Ureter (tissue), 1 donor: ENCODE measurements around the gene WWOX. TPM values are rescaled to one million over a fixed set of nuclear protein-coding genes. Genes with fewer than 3 reads are reported as not detected.

Source experiments
- DNase-seq: peaks from one replicate; pipeline ENCODE4 v3.0.0-alpha.2; 2020; ENCODE audit warnings: low spot score
- total RNA-seq: library from RNA; stranded (reverse); gene quantifications from one replicate; pipeline ENCODE4 v1.2.4, GENCODE V29; 2023
- donor health status: DM: yes; HTN: yes; CAD: no.

Gene WWOX
- total RNA-seq, 1 donor from 2014 or later, result 23.5 TPM

DNA sequence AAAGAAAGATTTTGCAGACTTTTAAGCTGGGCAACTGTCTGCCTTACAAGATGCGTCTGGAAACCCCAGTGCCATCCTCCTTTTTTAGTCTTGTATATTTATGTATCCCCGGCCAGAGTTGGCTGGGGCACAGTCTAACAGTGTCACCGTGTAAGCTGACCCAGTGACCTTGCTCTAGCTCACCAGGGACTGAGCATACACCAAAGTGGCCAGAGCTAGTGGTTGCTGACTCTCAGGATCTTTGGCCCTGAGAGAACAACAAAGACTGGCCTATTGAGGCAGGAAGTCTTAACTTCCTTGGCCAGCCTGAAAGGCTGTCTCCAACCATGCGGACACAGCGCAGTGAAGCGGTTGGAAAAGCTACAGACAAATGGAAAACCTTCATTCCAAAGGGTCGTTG, 745.2 kb downstream of the WWOX start:
- no peak for DNase-seq

DNA sequence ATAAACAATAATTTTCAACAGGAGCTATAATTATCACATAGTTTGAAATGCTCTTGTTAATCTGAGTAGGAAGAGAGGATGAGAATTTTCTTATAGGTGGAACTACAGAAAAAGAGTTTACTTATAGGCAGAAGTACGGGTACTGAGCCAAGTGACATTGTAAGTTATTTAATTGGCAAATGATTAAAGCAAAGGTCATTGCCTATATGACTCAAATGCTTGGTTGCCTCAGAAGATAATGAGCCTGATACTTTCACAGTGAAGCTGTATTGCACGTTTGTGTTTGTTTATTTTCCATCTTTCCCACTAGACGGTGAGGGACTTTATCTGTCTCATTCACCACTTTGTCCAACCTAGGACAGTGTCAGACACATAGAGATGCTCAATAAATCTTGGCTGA, 751.8 kb downstream of the WWOX start:
- no peak for DNase-seq

DNA sequence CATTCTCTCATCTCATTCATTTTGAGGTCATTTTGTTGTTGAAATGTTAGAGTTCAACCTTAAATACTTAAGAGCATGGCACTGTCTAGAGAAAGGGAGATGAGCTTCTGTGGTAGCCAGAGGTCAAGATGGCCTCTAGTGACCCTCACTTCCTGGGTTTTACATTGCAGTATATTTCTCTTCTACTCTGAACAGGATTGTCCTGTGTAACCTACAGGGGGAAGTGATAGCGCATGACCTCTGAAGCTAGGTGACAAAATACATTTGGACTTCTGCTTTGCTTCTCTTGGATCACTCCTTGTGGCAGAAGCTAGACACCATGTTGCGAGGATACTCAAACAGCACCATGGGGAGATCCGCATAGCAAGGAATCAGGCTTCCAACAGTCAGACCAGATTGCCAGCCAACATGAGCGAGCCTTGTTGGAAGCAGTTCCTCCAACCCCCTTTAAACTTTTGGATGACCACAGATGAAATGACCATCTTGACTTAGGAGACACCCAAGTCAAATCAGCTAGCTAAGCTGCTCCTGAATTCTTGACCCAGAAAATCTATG, 752.7 kb downstream of the WWOX start:
- DNase-seq, result no peak

DNA sequence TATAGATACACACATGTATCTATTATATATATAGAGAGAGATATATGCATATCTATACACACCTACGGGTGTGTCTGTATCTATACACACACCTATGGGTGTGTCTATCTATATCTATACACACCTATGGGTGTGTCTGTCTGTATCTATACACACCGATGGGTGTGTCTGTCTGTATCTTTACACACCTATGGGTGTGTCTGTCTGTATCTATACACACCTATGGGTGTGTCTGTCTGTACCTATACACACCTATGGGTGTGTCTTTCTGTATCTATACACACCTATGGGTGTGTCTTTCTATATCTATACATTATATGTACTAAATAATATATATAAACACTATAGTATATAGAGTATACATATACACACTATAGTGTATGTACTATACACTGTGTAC, 762.6 kb downstream of the WWOX start:
- DNase-seq, result no peak

DNA sequence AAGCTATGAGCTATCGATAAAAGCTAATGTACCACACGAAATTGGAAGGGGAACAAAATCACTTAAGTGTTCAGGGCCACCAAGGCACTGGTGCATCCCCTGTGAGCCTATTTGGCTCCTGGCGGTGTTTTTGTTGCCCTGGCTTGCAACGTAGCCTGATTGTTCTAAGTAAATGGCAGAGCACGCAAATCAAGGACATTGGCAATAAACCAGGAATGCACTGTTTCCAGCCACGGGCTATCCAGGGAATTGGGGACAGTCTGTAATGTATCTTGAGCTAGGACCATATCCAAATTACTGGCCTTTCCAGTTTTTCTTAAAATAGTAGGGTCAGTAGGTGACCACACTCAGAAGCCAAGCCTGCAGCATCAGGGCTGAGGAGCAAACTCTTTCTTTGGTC, 767.1 kb downstream of the WWOX start:
- no peak for DNase-seq

DNA sequence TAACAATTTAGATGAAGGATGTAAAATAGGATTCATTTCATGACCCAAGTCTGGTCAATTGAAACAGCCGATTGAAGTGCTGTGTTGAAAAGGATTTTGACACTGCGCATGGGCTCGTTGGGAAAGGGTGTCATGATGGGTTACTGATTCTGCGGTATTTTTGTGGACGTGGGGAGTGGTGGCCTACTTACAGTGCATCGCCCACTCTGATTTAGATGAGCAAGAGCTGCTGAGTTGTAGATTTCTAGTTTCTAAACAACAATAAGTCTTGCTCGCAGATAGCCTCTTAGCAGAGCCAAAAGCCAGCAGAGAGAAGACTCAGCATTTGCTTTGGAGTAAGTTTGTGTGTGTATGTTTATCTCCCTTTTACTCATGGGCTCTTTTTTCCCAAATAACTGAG, 770.0 kb downstream of the WWOX start:
- DNase-seq, result no peak

DNA sequence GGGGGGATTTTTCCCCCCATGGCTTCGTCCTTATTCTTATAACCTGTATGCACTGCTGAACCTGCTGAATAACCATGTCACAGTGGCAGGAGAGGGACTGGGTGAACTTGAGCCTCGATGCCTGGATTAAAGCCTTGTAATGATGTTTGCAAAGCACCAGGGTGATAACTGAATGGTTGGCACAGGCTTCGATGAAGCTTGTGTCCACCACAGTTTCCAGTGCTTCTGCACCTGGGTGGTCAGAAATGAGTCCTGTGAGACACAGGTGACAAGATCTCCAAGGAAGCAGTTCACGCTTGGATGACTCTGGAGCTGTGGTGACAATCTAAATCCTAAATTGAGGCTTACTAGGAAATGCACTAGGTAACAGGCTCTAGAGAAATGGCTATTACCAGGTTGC, 771.8 kb downstream of the WWOX start:
- no peak for DNase-seq

DNA sequence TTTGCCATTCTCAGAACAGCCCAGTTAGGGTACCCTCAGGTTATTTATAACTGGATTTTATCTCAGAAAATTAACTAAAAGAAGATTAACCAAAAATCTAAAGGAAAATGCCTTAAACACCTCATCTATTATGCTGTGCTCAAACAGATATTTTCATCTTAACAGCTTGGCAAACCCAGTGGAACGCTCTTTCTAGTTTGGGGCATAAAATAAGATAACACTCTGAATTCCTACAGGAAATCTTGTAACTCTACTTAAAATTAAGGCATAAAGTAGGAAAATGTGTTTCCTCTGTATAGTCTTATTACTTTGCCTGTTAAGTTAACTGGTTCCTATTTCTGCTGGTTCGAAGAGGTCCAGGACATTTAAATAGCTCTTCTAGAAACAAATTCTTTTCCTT, 777.2 kb downstream of the WWOX start:
- DNase-seq, result no peak

DNA sequence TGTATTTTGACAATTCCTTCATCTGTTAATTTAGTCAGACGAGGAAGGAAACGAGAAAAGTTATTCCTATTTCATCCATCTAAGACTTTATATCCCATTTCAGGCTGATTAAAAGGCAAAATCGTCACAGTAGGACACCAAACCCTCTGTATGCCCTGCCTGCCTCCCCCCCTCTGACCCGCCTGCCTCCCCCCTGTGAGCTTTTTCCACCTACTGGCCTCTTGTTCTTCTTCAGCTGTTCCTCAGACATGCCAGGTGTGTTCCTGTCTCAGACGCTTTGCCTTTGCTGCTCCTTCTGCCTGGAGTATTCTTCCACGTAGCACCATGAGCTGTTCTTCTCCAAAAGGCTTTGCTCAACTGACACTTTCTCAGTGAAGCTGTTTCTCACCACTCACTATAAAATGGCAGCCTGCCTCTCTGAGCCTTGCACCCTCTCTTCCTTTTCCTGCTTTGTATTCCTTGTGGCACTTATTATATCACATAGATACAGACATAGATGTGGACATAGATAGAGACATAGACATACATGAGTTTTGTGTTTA, 777.7 kb downstream of the WWOX start:
- no peak for DNase-seq

DNA sequence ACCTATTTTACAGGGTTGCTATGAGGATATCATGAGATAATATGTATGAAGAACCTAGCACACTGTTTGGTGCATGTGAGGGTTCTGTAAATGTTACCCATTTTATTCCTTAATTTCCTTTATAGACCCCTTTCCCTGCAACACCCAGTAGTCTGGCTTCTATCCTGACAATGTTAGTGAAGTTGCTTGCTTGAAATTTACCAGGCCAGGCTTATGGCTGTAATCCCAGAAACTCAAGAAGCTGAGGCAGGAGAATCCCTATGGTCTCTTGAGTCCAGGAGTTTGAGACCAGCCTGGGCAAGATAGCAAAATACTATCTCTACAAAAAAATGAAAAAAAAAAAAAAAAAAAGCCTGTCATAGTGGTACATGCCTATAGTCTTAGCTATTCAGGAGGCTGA, 779.1 kb downstream of the WWOX start:
- DNase-seq, result no peak

DNA sequence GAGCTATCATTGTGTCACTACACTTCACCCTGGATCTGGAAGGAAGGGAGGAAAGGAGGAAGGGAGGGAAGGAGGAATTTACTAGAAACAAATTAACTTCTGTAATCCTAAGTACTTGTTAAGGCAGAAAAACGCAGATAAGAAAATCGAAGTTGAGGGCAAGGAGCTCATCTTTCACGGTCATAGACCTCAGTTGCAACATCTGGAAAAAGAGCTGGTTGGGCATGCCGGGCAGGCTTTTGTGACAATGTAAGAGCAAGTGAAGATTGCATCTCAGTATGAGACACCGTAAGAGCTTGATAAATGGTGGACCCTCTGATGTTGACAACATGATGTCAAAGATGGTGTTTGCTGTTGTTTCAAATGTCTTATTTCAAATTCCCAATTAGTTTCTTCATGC, 779.6 kb downstream of the WWOX start:
- DNase-seq, result no peak

DNA sequence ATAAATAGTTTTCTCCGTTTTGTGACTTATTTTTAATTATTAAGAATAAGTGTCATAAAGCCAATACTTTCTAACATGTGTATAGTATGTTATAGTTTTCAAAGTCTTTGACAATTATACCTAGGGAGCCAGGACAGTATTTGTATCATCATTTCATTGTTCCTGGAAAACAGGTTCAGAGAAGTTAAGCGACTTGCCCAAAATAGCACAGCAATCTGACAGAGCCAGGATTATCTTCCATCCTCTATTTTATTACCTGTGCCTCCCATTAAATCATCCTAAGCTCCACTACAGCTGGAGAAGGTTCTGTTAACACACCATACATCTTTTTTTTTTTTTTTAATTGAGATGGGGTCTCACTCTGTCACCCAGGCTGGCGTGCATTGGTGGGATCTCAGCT, 782.7 kb downstream of the WWOX start:
- DNase-seq, result no peak

DNA sequence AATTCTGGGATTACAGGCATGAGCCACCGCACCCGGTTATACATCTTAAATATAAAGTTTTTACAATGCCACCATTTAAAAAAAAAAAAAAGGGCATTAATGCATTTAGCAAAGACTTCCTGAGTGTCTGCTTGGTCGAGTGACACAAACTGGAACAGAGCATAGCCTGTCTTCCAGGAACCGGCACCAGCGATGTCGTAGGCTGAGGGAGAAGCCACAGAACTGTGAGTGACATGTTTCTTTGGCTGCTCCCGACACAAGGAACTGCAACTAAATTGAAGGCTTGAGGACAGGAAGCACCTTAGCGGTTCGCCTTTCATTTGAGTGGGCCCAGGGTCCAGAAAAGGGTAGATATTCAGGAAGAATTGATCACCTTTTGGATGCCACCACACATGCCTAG, 783.3 kb downstream of the WWOX start:
- DNase-seq, result no peak

DNA sequence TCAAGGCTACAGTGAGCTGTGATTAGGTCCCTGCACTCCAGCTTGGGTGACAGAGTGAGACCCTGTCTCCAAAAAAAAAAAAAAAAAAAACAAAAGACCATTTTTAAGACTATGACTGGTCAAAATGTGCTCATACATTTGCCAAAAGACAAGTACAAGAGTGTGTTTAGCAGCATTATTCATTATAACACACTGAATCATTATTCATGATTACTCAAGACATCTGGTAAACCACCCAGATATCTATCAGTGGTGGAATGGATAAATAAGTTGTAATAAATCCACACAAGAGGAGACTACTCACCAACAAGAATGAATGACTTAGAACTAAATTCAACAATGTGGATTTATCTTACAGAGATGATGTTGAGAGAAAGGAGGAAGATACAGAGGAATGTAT, 784.8 kb downstream of the WWOX start:
- DNase-seq, result no peak

DNA sequence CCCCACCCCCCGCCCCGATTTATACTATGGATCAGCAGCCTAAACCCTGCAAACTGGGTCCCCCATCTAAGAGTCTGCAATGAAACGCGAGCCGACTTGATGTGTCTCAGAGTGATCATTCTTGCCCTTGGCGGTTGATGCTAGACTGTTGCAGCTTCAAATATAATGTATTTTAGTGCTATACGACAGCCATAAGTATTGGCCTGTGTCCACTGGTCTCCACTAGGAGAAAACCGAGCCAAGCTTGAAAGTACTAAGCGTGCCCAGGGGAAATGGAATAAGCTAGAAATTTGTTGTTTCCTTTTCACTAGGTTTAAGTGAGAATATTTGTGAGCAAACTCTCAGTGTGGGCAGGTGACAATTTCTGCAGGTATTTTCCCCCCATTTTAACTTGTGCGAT, 789.9 kb downstream of the WWOX start:
- no peak for DNase-seq

DNA sequence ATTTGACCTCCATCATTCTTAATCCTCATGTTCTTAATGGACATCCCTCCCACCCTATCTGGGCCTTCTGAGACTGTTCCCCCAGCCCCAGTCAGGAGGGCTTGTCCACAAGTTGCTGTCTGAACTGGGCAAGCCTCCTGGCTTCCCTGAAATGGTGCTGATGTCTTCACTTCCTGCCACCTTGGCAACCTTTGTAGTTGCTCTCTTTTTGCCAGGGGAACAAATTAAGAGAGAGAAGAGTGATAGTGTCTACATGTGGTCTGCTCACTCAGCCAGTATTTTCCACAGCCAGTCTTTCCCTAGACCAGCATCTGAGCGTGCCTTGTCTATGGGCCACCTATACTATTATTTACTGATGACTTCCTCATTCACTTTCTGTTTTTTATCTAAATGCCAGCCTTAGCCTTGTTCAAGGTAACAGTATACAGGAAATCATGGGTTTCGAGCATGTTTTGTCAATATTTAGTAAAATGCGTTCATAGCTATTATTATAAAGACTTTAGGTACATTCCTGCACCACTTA, 791.0 kb downstream of the WWOX start:
- DNase-seq, result no peak

DNA sequence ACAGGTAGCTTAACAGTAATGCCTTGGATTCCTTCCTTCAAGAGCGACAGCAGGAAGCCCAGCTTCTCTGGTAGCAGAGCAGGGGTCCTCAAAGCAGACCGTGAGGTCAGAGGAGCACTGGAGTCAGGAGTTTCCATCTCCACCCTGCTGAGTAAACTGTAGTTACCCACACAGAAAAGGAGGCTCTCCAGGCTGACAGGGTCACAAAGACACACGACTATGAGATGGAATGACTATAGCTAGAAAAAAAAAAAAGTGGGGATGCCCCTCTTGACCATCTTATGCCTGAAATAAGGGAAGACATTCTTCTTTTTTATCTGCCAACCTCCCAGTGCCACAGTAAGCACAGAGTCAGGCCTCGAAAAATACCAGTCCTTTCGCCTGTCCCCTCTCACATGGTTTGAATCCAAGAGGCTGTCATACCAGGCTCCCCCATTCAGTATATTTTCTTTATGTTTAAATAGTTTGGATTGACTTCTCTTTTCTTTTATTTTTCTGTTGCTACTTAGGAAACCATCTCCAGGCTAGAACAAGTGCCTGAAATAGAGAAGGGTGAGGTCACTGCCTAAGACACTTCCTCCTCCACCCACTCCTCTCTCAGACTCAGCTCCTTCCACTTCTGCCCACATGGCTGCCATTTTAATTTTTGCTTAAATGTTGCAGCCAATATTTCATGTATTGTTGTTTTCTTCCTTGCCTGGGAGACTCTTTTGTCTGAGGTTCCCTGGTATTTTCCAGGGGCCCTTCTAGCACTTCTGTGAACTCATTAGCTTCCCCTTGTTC, 793.7 kb downstream of the WWOX start:
- no peak for DNase-seq

DNA sequence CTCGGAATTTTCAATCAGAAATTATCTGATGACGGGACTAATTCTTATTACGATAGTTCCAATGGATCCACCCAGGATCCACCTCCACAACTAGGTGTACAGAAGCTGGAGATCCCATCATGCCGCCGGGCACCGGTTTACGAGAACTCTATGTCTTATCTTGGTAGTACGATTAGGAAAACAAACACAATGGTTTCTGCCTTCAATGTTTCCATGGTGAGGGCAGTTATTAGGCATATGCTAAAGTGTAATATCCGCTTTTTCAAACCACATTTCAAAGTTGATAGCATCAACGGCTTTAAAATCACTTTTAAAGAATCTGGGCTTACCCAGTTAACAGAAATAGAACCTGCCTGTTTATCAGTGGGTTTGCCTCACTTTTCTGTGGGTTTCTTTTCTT, 795.4 kb downstream of the WWOX start:
- no peak for DNase-seq

DNA sequence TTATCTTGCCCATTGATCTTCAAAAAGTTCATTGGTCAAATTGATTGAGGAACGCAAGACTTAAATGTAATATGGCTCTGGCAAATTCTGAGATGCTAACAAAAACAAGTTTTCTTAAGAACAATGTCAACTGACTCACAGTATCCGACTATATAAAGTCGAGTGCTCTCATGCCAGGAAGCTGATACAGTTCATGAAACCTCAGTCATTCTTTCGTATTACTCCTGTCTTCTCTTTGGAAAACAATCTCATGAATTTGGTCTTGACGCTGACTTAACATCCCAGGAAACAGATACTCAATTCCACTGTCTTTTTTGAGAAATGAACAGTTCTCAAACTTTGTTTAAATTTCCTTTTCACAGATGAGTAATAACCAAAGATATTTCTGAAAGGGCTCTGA, 796.2 kb downstream of the WWOX start:
- DNase-seq, result no peak

DNA sequence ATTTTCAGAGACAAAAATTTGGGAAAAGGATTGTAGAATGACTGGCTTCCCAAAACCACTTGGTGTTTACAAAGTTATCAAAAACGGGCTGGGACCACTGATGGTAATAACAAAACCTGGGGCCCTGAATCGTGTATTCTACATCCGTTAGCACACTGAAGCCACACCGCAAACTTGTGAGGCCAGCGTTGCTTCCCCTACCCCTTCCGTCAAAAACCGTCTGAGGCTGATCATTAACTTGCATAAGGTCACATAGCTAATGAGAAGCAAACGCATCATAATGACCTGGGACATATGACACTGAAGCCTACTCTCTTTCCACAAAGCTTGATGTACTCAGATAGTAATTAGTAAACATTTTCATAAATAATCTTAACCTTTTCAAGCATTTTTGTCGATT, 796.8 kb downstream of the WWOX start:
- DNase-seq, result no peak

DNA sequence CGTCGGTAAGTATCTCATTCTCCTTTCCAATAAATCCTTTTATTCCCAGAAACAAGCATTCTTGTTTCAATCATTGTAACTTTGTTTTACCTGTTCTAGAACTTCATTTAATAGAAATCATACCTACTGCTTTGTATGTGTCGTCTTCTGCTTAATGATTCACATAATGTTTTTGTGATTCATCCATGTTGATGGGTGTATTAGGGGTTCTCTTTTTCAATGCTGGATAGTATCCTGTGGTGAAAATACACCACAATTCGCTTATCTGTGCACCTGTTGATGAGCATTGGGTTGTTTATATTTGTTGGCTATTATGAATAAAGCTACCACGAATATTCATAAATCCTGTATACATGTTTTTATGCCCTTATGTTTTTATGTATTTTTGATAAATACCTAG, 797.8 kb downstream of the WWOX start:
- no peak for DNase-seq

DNA sequence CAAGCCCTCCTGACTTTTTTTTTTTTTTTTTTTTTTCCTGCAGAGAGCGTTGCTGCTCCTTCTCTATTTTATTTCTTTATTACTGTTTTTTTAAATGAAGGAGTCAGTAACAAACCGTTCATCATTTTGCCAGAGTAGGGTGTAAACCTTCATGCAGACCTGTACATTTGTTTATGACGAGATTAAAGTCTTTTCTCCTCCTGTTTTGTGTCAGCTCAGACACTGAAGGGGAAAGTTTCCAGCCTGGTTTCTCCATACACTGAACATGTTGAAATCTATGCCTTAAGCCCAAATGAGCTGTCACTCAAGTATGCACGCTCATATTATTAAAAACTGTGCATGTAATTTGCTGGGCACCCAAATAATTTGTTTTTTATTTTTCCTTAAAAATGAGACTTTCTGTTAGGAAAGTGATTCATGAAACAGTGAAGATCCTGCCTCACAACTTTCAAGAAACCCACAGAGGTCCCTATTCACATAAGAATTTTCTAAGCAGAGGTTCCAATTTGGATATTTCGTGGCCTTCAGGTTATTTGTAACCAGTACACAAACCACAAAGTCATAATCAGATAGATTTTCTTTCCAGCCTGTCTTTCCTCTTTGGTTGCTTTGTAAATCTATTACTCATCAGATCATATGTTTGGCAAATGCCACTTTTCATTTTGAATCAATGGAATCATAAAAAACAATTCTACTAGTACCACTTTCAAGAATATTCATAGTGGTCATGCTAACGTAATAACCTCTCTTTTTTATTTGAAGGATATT, 800.8 kb downstream of the WWOX start:
- DNase-seq, result no peak

DNA sequence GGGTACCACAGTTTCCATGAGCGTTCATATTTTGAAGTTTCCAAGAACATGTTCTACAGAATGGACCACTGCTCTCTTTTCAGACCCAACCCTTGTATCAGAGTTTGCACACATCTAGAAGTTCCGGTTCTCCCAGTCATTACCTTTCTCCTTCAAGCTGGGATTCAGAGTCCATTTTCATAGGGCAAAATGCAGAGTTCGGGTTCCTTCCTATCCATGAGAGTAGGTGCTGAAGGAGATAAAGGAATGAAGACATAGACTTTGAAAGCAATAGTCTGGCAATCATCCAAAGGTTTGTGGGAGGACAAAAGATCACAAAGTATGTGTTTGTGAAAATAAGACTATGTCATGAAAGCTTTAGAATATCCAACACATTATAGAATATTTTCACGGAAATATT, 801.5 kb downstream of the WWOX start:
- no peak for DNase-seq
